Brain microvascular endothelial cell (primary cell): ENCODE measurements around the gene CAMSAP1.
A peak's percentile ranks its signal among the peaks of the same experiment; 100 is the strongest.
"Not testable (repeated sequence)": the region's sequence is repeated elsewhere in the genome, so short reads cannot be mapped to it uniquely, and the experiment has no call there.

Source experiments
- DNase-seq: peaks from one replicate; pipeline ENCODE4 v3.0.0-alpha.2; 2020
- H3K27ac ChIP-seq: fragments of 250-450 bp; sonication (Bioruptor Pico); 2 replicates; pipeline ENCODE4 v1.5.1; 2020; ENCODE audit warnings: mild to moderate bottlenecking, moderate library complexity
- H3K27me3 ChIP-seq: fragments of 250-450 bp; sonication (Bioruptor Pico); replicated peaks from 2 replicates; pipeline ENCODE4 v1.5.1; 2020; ENCODE audit warnings: mild to moderate bottlenecking
- H3K36me3 ChIP-seq: fragments of 250-450 bp; sonication (Bioruptor Pico); replicated peaks from 2 replicates; pipeline ENCODE4 v1.5.1; 2020; ENCODE audit warnings: mild to moderate bottlenecking
- H3K4me3 ChIP-seq: 2 replicates; pipeline ENCODE4 v1.5.1; 2011; ENCODE audit warnings: low read depth, mild to moderate bottlenecking, control low read depth, low read length, moderate library complexity
- in situ Hi-C: cut with HindIII; loops from 2 replicates; pipeline ENCODE4 v1.10.0; 2017; ENCODE audit warnings: low sequenced_read_pairs, low pct_ligation_motif_present
- TF ChIP-seq, protein P1 (sequence below): IDR thresholded peaks from 2 replicates; pipeline ENCODE4 v1.5.1; 2011; ENCODE audit warnings: low read depth, mild to moderate bottlenecking, moderate library complexity, low read length, control low read depth, inconsistent platforms; ENCODE audit errors: missing control alignments

The CAMSAP1 gene

DNA sequence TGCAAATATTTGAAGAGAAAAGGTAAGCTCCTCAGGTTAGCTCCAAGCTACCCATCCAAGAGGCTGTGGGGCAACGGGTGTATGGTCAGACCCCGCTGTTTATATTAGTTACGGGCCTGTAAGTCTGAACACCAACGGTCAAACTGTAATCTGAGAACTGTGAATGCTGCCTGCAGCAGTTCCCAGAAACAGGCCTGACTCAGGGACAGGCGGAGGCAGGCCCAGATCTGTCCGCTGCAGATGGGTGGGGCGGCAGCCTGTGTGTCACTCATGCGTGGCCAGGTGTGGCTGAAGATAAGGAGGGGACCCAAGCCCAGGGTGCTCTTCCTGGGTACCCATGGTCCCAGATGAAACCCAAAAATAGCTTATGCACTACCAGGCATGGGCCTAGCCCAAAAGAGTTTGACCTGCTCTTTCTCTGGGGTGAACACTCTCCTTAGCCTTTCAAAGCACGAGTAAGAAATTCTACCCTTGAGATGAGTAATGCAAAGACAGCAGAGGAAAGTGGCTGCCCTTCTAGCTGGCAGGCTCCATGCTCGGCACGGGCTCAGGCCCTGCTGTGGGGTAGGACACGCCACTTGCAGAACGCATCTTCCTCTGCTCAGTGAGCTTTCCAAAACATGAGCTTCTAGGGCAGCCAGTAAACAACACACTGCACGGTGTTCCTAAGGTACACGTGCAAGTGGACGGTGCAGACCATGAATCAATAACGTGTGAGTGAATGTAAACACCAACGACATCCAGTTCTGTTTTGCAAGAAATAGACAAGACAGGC is 44.7 kb upstream of the CAMSAP1 start:
- Histone ChIP-seq H3K36me3 (peaks cover 3% of the 10 kb centered on the region), H3K27ac (no peak overlapping the region), H3K4me3 (no peak overlapping the region), H3K27me3 (no peaks in the 10 kb centered on the region)
- TF ChIP-seq, protein P1, sequence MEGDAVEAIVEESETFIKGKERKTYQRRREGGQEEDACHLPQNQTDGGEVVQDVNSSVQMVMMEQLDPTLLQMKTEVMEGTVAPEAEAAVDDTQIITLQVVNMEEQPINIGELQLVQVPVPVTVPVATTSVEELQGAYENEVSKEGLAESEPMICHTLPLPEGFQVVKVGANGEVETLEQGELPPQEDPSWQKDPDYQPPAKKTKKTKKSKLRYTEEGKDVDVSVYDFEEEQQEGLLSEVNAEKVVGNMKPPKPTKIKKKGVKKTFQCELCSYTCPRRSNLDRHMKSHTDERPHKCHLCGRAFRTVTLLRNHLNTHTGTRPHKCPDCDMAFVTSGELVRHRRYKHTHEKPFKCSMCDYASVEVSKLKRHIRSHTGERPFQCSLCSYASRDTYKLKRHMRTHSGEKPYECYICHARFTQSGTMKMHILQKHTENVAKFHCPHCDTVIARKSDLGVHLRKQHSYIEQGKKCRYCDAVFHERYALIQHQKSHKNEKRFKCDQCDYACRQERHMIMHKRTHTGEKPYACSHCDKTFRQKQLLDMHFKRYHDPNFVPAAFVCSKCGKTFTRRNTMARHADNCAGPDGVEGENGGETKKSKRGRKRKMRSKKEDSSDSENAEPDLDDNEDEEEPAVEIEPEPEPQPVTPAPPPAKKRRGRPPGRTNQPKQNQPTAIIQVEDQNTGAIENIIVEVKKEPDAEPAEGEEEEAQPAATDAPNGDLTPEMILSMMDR, result no peak
- in situ Hi-C loops, result no loop called here
- peak; percentile 48 for DNase-seq

DNA sequence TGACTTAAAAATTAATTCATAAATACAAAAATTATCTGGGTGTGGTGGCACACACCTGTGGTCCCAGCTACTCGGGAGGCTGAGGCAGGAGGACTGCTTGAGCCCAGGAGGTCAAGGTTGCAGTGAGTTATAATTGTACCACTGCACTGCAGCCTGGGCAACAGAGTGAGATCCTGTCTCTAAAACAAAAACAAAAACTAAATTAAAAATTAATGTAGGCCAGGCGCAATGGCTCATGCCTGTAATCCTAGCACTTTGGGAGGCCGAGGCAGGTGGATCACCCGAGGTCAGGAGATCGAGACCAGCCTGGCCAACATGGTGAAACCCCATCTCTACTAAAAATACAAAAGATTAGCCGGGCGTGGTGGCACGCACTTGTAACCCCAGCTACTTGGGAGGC is 44.0 kb upstream of the CAMSAP1 start:
- DNase-seq, in situ Hi-C loops, H3K36me3 ChIP-seq, H3K27me3 ChIP-seq, H3K27ac ChIP-seq, H3K4me3 ChIP-seq: not testable (repeated sequence)

DNA sequence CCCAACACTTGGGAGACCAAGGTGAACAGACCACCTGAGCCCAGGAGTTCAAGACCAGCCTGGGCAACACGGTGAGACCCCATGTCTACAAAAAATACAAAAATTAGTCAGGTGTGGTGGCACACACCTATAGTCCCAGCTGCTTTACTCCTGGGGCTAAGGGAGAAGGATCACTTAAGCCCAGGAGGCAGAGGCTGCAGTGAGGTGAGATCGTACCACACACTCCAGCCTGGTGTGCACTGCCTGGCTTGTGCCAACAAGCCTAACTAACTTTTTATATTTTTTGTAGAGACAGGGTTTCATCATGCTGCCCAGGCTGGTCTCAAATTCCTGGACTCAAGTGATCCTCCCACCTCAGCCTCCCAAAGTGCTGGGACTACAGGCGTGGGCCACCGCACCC is 43.5 kb upstream of the CAMSAP1 start:
- in situ Hi-C loops, DNase-seq, H3K27ac ChIP-seq, H3K27me3 ChIP-seq, H3K36me3 ChIP-seq, H3K4me3 ChIP-seq: not testable (repeated sequence)

DNA sequence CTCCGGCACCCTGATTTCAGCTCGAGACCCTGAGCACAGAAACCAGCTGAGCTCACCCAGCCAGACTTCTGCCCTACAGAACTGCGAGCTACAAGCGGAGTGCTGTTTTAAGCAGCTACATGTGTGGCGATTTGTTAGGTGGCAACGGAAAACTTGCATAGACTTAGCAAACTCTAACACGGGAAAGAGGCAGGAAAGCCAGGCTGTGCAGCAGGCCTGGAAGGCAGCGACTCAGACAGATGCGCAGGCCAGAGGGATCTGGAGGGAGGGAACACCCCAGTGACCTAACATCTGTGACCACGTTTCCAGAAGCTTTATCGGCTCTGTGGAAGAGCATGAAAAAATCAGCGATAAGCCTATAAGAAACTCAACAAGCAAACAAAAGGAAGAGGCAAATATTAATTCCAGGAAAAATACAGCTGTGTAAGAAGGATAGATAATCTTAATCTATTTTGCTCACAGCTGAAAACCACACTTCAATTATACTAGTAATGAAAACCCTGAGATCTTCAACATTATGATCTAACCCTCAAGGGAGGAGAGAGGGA is 42.9 kb upstream of the CAMSAP1 start:
- Histone ChIP-seq H3K27me3 (no peaks in the 10 kb centered on the region), H3K36me3 (peaks cover 16% of the 10 kb centered on the region), H3K27ac (no peak overlapping the region), H3K4me3 (no peak overlapping the region)
- in situ Hi-C loops, result no loop called here
- DNase-seq, result no peak
- TF ChIP-seq, protein P1, result no peak

DNA sequence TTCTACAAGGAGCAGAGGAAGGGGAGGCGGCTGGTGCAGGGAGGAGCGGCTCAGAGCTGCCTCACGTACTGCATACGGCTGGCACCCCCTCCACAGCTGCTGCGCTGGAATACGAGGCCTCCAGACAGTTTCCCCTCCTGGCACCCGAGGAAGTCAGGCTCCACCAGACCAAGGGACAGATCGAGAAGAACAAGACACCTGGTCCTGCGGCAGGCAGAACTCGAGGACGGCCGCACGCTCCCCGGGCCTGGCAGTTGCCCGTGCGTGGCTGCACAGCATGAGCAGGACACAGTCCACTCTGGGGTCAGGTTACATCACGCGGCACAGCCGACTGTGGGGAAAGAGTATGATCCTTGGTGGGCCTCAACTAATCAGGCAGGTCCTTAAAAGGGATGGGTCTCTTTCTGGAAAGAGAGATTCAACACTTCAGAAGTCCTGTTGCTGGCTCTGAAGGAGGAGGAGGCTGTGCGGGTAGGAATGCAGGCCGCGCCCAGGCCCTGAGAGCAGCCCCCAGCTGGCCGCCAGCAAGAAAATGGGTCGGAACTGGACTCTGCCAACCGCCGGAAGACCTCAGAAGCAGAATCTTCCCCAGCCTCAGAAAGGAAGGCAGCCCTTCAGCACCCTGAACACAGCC is 42.3 kb upstream of the CAMSAP1 start:
- Histone ChIP-seq H3K4me3 (no peak overlapping the region), H3K36me3 (peaks cover 19% of the 10 kb centered on the region), H3K27ac (no peak overlapping the region), H3K27me3 (no peaks in the 10 kb centered on the region)
- no peak for DNase-seq
- in situ Hi-C loops, result no loop called here
- TF ChIP-seq, protein P1, result no peak

- no peak for DNase-seq
- no peak overlapping the region for H3K4me3 ChIP-seq
- H3K36me3 ChIP-seq, result peaks cover 20% of the 10 kb centered on the region
- TF ChIP-seq, protein P1, result no peak
- in situ Hi-C loops, result no loop called here
- no peaks in the 10 kb centered on the region for H3K27me3 ChIP-seq
- H3K27ac ChIP-seq, result no peak overlapping the region
Measured at GRCh38 chr9:135948968-135949367, 41.6 kb upstream of the CAMSAP1 start.
